HEK293 (cell line): Measurements from ENCODE around the gene C14orf132.

ENCODE experiments used
- CTCF ChIA-PET: fragments of 350-600 bp; formaldehyde crosslinking; extraction: SDS; loops from one replicate; lab custom pipeline; 2021; ENCODE audit warnings: antibody characterized with exemption; lab: Yijun Ruan, JAX
- POLR2A ChIA-PET: fragments of 300-600 bp; formaldehyde crosslinking; extraction: SDS; loops from one replicate; lab custom pipeline; 2020; ENCODE audit warnings: antibody characterized with exemption, inconsistent platforms; lab: Yijun Ruan, JAX
- H3K27ac ChIP-seq: fragments of 200-500 bp; sonication (Bioruptor generic); 2 replicates; pipeline ENCODE4 v1.5.1; 2014; ENCODE audit warnings: low read depth, low read length, control low read depth, inconsistent platforms; ENCODE audit errors: extremely low read depth
- H3K36me3 ChIP-seq, 2 experiments: fragments of 200-500 bp in 1 of 2; sonication (Bioruptor generic) in 1 of 2; 1 replicate in 1 of 2; 2 replicates in 1 of 2; pipeline ENCODE4 v1.5.1; 2014 to 2017; ENCODE audit warnings: inconsistent platforms in 2 of 2, low read length in 2 of 2; ENCODE audit not compliant: control insufficient read depth in 2 of 2, insufficient read depth in 1 of 2
- H3K4me1 ChIP-seq: fragments of 200-500 bp; sonication (Bioruptor generic); 2 replicates; pipeline ENCODE4 v1.5.1; 2014; ENCODE audit warnings: mild to moderate bottlenecking, low read length, inconsistent platforms; ENCODE audit not compliant: control insufficient read depth, insufficient read depth
- H3K4me3 ChIP-seq: 2 replicates; pipeline ENCODE4 v1.5.1; 2011; ENCODE audit warnings: low read depth, mild to moderate bottlenecking, control low read depth, low read length, moderate library complexity
- H3K9me3 ChIP-seq: fragments of 200-500 bp; sonication (Bioruptor generic); 2 replicates; pipeline ENCODE4 v1.5.1; 2014; ENCODE audit warnings: low read depth, low read length, inconsistent platforms; ENCODE audit not compliant: control insufficient read depth, insufficient read depth
- GLI2 ChIP-seq: fragments of 450-650 bp; formaldehyde crosslinking; IDR thresholded peaks from 2 replicates; pipeline ENCODE4; 2017; ENCODE audit warnings: missing biosample characterization, missing genetic modification characterization, low read depth, borderline replicate concordance
- HOXD13 ChIP-seq: sonication (generic); formaldehyde crosslinking; IDR thresholded peaks from 2 replicates; pipeline ENCODE4 v1.8.0; 2022; ENCODE audit warnings: missing genetic modification reagents, borderline replicate concordance
- OVOL3 ChIP-seq: fragments of 450-650 bp; formaldehyde crosslinking; IDR thresholded peaks from 2 replicates; pipeline ENCODE4 v1.5.1; 2016; ENCODE audit warnings: missing biosample characterization, missing genetic modification characterization
- RBAK ChIP-seq: fragments of 450-650 bp; formaldehyde crosslinking; IDR thresholded peaks from 2 replicates; pipeline ENCODE4 v1.5.1; 2016; ENCODE audit warnings: missing biosample characterization, missing genetic modification characterization
- SCRT2 ChIP-seq: fragments of 450-650 bp; formaldehyde crosslinking; IDR thresholded peaks from 2 replicates; pipeline ENCODE4 v1.5.1; 2016; ENCODE audit warnings: missing biosample characterization, missing genetic modification characterization
- SP2 ChIP-seq: fragments of 450-650 bp; formaldehyde crosslinking; IDR thresholded peaks from 2 replicates; pipeline ENCODE4 v1.5.1; 2016; ENCODE audit warnings: missing biosample characterization, missing genetic modification characterization
- SP7 ChIP-seq: fragments of 450-650 bp; formaldehyde crosslinking; IDR thresholded peaks from 2 replicates; pipeline ENCODE4 v1.5.1; 2016; ENCODE audit warnings: missing biosample characterization, missing genetic modification characterization
- ZBTB48 ChIP-seq: fragments of 450-650 bp; formaldehyde crosslinking; IDR thresholded peaks from 2 replicates; pipeline ENCODE4 v1.5.1; 2016; ENCODE audit warnings: missing biosample characterization, missing genetic modification characterization
- ZEB2 ChIP-seq: fragments of 450-650 bp; formaldehyde crosslinking; IDR thresholded peaks from 2 replicates; pipeline ENCODE4 v1.5.1; 2016; ENCODE audit warnings: missing biosample characterization, missing genetic modification characterization
- ZIC2 ChIP-seq: fragments of 450-650 bp; formaldehyde crosslinking; IDR thresholded peaks from 2 replicates; pipeline ENCODE4 v1.5.1; 2016; ENCODE audit warnings: missing biosample characterization, missing genetic modification characterization
- ZNF114 ChIP-seq: fragments of 450-650 bp; formaldehyde crosslinking; IDR thresholded peaks from 2 replicates; pipeline ENCODE4 v1.5.0; 2017; ENCODE audit warnings: missing biosample characterization, missing genetic modification characterization
- ZNF138 ChIP-seq: fragments of 450-650 bp; formaldehyde crosslinking; IDR thresholded peaks from 2 replicates; pipeline ENCODE4 v1.5.1; 2016; ENCODE audit warnings: missing biosample characterization, missing genetic modification characterization, borderline replicate concordance
- ZNF24 ChIP-seq: fragments of 450-650 bp; formaldehyde crosslinking; IDR thresholded peaks from 2 replicates; pipeline ENCODE4 v1.5.1; 2016; ENCODE audit warnings: missing biosample characterization, missing genetic modification characterization
- ZNF274 ChIP-seq, 2 experiments: fragments of 200-500 bp in 1 of 2; fragments of 450-650 bp in 1 of 2; sonication (Bioruptor generic) in 1 of 2; formaldehyde crosslinking in 1 of 2; IDR thresholded peaks; 2 replicates each; pipeline versions ENCODE4 v1.5.1 to v1.6.1; 2014 to 2016; ENCODE audit warnings: borderline replicate concordance in 1 of 2, inconsistent platforms in 1 of 2, low read length in 1 of 2, missing biosample characterization in 1 of 2, missing genetic modification characterization in 1 of 2
- ZNF341 ChIP-seq: fragments of 450-650 bp; formaldehyde crosslinking; IDR thresholded peaks from 2 replicates; pipeline ENCODE4; 2016; ENCODE audit warnings: low read depth, missing biosample characterization, missing genetic modification characterization
- ZNF391 ChIP-seq: fragments of 450-650 bp; formaldehyde crosslinking; IDR thresholded peaks from 2 replicates; pipeline ENCODE4 v1.5.1; 2016; ENCODE audit warnings: low read depth, missing biosample characterization, missing genetic modification characterization, borderline replicate concordance
- ZNF473 ChIP-seq: fragments of 450-650 bp; formaldehyde crosslinking; IDR thresholded peaks from 2 replicates; pipeline ENCODE4 v1.5.1; 2017; ENCODE audit warnings: missing biosample characterization, missing genetic modification characterization
- ZNF600 ChIP-seq: fragments of 450-650 bp; formaldehyde crosslinking; IDR thresholded peaks from 2 replicates; pipeline ENCODE4 v1.5.1; 2016; ENCODE audit warnings: missing biosample characterization, missing genetic modification characterization
- ZNF626 ChIP-seq: fragments of 450-650 bp; sonication (Bioruptor Pico); formaldehyde crosslinking; IDR thresholded peaks from 2 replicates; pipeline ENCODE4 v1.5.1; 2018; ENCODE audit warnings: missing biosample characterization, missing genetic modification characterization, inconsistent platforms
- ZNF707 ChIP-seq: fragments of 450-650 bp; formaldehyde crosslinking; IDR thresholded peaks from 2 replicates; pipeline ENCODE4 v1.5.1; 2016; ENCODE audit warnings: missing biosample characterization, missing genetic modification characterization
- ZNF747 ChIP-seq: fragments of 450-650 bp; formaldehyde crosslinking; IDR thresholded peaks from 2 replicates; pipeline ENCODE4 v1.5.1; 2016; ENCODE audit warnings: missing biosample characterization, missing genetic modification characterization
- ZNF792 ChIP-seq: fragments of 450-650 bp; formaldehyde crosslinking; IDR thresholded peaks from 2 replicates; pipeline ENCODE4 v1.5.1; 2016; ENCODE audit warnings: missing biosample characterization, missing genetic modification characterization
- ZSCAN23 ChIP-seq: fragments of 450-650 bp; formaldehyde crosslinking; IDR thresholded peaks from 2 replicates; pipeline ENCODE4 v1.5.1; 2016; ENCODE audit warnings: missing biosample characterization, missing genetic modification characterization
- TF ChIP-seq, protein P1 (sequence below): fragments of 450-650 bp; formaldehyde crosslinking; IDR thresholded peaks from 2 replicates; pipeline ENCODE4 v1.5.1; 2017; ENCODE audit warnings: missing biosample characterization, missing genetic modification characterization
- TF ChIP-seq, protein P2 (sequence below): fragments of 450-650 bp; formaldehyde crosslinking; IDR thresholded peaks from 2 replicates; pipeline ENCODE4 v1.5.1; 2017; ENCODE audit warnings: missing biosample characterization, missing genetic modification characterization
- TF ChIP-seq, protein P3 (sequence below): fragments of 450-650 bp; formaldehyde crosslinking; IDR thresholded peaks from 2 replicates; pipeline ENCODE4 v1.5.1; 2016; ENCODE audit warnings: missing biosample characterization, missing genetic modification characterization

C14orf132 gene

DNA sequence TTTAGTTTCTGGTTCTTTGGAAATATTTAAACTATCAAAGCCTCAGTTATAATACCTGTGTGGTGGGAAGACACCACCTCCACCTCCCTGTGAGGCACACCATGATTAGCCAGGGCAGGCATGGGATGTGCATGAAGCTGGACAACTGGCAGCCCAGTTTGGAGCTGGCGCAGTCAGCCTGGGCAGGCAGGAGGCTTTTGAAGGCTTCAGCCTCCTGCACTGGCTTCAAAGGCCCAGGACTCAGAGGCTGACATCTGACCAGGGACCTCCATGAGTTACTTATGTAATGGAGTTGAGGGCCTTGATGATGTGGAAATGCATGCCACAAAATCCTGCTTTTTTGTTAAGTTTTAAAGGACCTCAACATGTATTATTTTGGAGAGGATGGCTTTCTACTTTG is 30.3 kb downstream of the C14orf132 start:
- Histone ChIP-seq H3K4me3 (no peak overlapping the region), H3K27ac (no peak overlapping the region)

DNA sequence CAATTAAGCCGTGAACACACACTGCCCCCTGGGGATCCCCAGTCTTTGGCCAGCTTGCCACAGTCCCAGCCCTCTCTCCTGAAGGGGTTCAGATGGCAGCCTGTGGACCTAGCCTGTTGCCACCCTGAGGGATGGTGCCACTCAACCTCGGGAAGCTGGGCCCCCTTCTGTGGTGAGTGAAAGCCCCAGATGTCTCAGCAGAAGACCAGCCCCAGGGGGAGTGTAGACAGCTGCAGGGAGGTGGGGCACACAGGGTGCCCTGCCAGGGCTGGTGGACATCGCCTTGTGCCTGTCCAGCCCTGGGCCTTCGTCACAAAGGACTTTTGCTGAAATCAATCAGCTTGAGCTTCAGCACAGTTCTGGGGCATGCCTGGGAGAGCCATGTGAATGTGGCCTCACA is 32.4 kb downstream of the C14orf132 start:
- CTCF ChIA-PET, result interaction anchor here (0.5 to 0.8 kb wide), 3 partner anchors 345 to 634 kb away, joined by 3 read pairs; no protein-coding TSS in a partner anchor
- TF ChIP-seq, protein P1, sequence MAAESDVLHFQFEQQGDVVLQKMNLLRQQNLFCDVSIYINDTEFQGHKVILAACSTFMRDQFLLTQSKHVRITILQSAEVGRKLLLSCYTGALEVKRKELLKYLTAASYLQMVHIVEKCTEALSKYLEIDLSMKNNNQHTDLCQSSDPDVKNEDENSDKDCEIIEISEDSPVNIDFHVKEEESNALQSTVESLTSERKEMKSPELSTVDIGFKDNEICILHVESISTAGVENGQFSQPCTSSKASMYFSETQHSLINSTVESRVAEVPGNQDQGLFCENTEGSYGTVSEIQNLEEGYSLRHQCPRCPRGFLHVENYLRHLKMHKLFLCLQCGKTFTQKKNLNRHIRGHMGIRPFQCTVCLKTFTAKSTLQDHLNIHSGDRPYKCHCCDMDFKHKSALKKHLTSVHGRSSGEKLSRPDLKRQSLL (tag by site-specific recombination), result no peak
- TF ChIP-seq SP2 (tag by site-specific recombination) (no peak), ZNF626 (tag by site-specific recombination) (no peak), ZNF274 (IDR thresholded peaks at IDR 0.05; ENCODE audit: low read length) (no peak), ZNF274 (tag by site-specific recombination; IDR thresholded peaks at IDR 0.05; ENCODE audit: borderline replicate concordance) (no peak), ZNF792 (tag by site-specific recombination) (no peak), ZNF341 (tag by site-specific recombination) (no peak), ZNF391 (no peak), SP7 (tag by site-specific recombination) (no peak), GLI2 (tag by site-specific recombination) (no peak), OVOL3 (tag by site-specific recombination) (no peak)
- TF ChIP-seq, protein P2, sequence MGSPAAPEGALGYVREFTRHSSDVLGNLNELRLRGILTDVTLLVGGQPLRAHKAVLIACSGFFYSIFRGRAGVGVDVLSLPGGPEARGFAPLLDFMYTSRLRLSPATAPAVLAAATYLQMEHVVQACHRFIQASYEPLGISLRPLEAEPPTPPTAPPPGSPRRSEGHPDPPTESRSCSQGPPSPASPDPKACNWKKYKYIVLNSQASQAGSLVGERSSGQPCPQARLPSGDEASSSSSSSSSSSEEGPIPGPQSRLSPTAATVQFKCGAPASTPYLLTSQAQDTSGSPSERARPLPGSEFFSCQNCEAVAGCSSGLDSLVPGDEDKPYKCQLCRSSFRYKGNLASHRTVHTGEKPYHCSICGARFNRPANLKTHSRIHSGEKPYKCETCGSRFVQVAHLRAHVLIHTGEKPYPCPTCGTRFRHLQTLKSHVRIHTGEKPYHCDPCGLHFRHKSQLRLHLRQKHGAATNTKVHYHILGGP, result no peak
- TF ChIP-seq, all 188 proteins: peak for 0
- no peaks in the 10 kb centered on the region for H3K9me3 ChIP-seq
- POLR2A ChIA-PET, result no interaction called here
- H3K27ac ChIP-seq, result no peak overlapping the region
- H3K4me3 ChIP-seq, result no peak overlapping the region
- H3K36me3 ChIP-seq, result no peaks in the 10 kb centered on the region
- no peaks in the 10 kb centered on the region for H3K4me1 ChIP-seq

More for the DNA sequence above, 30.3 kb downstream of the C14orf132 start:
- Histone ChIP-seq H3K4me1 (no peaks in the 10 kb centered on the region), H3K36me3 (no peaks in the 10 kb centered on the region), H3K9me3 (no peaks in the 10 kb centered on the region)
- CTCF ChIA-PET, result no interaction called here
- POLR2A ChIA-PET, result no interaction called here
- TF ChIP-seq ZNF341 (tag by site-specific recombination), result no peak
- no peak for TF ChIP-seq ZNF747
- no peak for TF ChIP-seq ZBTB48 (tag by site-specific recombination)
- TF ChIP-seq ZNF473 (tag by site-specific recombination), result no peak
- TF ChIP-seq ZEB2, result no peak
- TF ChIP-seq, protein P3, sequence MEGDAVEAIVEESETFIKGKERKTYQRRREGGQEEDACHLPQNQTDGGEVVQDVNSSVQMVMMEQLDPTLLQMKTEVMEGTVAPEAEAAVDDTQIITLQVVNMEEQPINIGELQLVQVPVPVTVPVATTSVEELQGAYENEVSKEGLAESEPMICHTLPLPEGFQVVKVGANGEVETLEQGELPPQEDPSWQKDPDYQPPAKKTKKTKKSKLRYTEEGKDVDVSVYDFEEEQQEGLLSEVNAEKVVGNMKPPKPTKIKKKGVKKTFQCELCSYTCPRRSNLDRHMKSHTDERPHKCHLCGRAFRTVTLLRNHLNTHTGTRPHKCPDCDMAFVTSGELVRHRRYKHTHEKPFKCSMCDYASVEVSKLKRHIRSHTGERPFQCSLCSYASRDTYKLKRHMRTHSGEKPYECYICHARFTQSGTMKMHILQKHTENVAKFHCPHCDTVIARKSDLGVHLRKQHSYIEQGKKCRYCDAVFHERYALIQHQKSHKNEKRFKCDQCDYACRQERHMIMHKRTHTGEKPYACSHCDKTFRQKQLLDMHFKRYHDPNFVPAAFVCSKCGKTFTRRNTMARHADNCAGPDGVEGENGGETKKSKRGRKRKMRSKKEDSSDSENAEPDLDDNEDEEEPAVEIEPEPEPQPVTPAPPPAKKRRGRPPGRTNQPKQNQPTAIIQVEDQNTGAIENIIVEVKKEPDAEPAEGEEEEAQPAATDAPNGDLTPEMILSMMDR (tag by site-specific recombination), result no peak
- TF ChIP-seq ZIC2 (tag by site-specific recombination), result no peak
- no peak for TF ChIP-seq ZNF707 (tag by site-specific recombination)
- TF ChIP-seq ZSCAN23 (tag by site-specific recombination), result no peak
- TF ChIP-seq SCRT2 (tag by site-specific recombination), result no peak
- no peak for TF ChIP-seq ZNF138
- TF ChIP-seq ZNF114 (tag by site-specific recombination), result no peak
- no peak for TF ChIP-seq RBAK (tag by site-specific recombination)
- no peak for TF ChIP-seq ZNF600 (tag by site-specific recombination)
- TF ChIP-seq ZNF24 (tag by site-specific recombination), result no peak
- TF ChIP-seq HOXD13 (CRISPR knock-in tag), result no peak
